PC-9 (cell line): Measurements from ENCODE around the gene OR13J1. TPM values are rescaled to one million over a fixed set of nuclear protein-coding genes. Genes with fewer than 3 reads are reported as not detected.

Experiments used
- BruUV-seq: library from RNA; stranded (reverse); fragments of 400-500 nt; replicated peaks from 2 replicates; lab custom pipeline; 2021; lab: Mats Ljungman, UMichigan
- CTCF ChIA-PET: fragments of 300-600 bp; sonication (Branson Sonifier 250); formaldehyde crosslinking; loops from one replicate; lab custom pipeline; 2022; ENCODE audit warnings: antibody characterized with exemption; lab: Charles Lee
- POLR2A ChIA-PET: fragments of 300-600 bp; sonication (Branson Sonifier 250); formaldehyde crosslinking; loops from one replicate; lab custom pipeline; 2022; ENCODE audit warnings: antibody characterized with exemption; ENCODE audit not compliant: unreplicated experiment; lab: Charles Lee
- DNase-seq, 2 experiments: peaks; one replicate each; pipeline versions ENCODE4 v3.0.0 to v3.0.0-alpha.2; 2015 to 2022; ENCODE audit warnings: mixed read lengths in 1 of 2
- H2AFZ ChIP-seq: fragments of 200-600 bp; sonication (generic); 2 replicates; pipeline ENCODE4 v1.8.1; 2017; ENCODE audit warnings: antibody characterized with exemption
- H3F3A ChIP-seq: fragments of 200-600 bp; sonication (generic); 2 replicates; pipeline ENCODE4 v1.8.1; 2017; ENCODE audit warnings: antibody characterized with exemption, mild to moderate bottlenecking, low read depth; ENCODE audit not compliant: insufficient read depth
- H3K27ac ChIP-seq: fragments of 200-600 bp; sonication (generic); 2 replicates; pipeline ENCODE4 v1.6.1; 2016; ENCODE audit warnings: mixed run types
- H3K27me3 ChIP-seq: fragments of 200-600 bp; sonication (generic); 2 replicates; pipeline ENCODE4 v1.6.1; 2016; ENCODE audit warnings: low read depth, mixed run types; ENCODE audit not compliant: insufficient read depth
- H3K36me3 ChIP-seq: fragments of 200-600 bp; sonication (generic); 2 replicates; pipeline ENCODE4 v1.6.1; 2016; ENCODE audit warnings: low read depth, mixed run types
- H3K4me1 ChIP-seq: fragments of 200-600 bp; sonication (generic); replicated peaks from 2 replicates; pipeline ENCODE4 v1.6.1; 2016; ENCODE audit warnings: mixed run types; ENCODE audit not compliant: insufficient read depth
- H3K4me2 ChIP-seq: fragments of 200-600 bp; sonication (generic); 2 replicates; pipeline ENCODE4 v1.6.1; 2017; ENCODE audit warnings: mixed run types
- H3K4me3 ChIP-seq: fragments of 200-600 bp; sonication (generic); 2 replicates; pipeline ENCODE4 v1.6.1; 2016; ENCODE audit warnings: mixed run types
- H3K79me2 ChIP-seq: fragments of 200-600 bp; sonication (generic); 2 replicates; pipeline ENCODE4 v1.6.1; 2017; ENCODE audit warnings: low read depth, mixed run types
- H3K9me2 ChIP-seq: fragments of 200-600 bp; sonication (generic); 2 replicates; pipeline ENCODE4 v1.8.1; 2017; ENCODE audit warnings: mild to moderate bottlenecking; ENCODE audit not compliant: insufficient read depth
- H3K9me3 ChIP-seq: fragments of 200-600 bp; sonication (generic); 2 replicates; pipeline ENCODE4 v1.8.1; 2016; ENCODE audit warnings: low read depth; ENCODE audit not compliant: insufficient read depth
- H4K20me1 ChIP-seq: fragments of 200-600 bp; sonication (generic); 2 replicates; pipeline ENCODE4 v1.8.1; 2017; ENCODE audit not compliant: insufficient read depth
- EZH2 ChIP-seq: fragments of 200-600 bp; sonication (generic); IDR thresholded peaks from 2 replicates; pipeline ENCODE4 v1.8.0; 2017; ENCODE audit warnings: antibody characterized with exemption, low read depth
- intact Hi-C: fragments of 100-400 bp; cut with micrococcal nuclease; formaldehyde crosslinking; loops from one replicate; pipeline ENCODE4 v1.10.0; 2022; ENCODE audit not compliant: unreplicated experiment
- total RNA-seq: library from RNA; stranded (reverse); gene quantifications from 2 replicates; pipeline ENCODE4 v1.2.3, GENCODE V29; 2021
- TF ChIP-seq, protein P1 (sequence below): fragments of 200-600 bp; sonication (generic); conservative IDR thresholded peaks from 2 replicates; pipeline ENCODE4 v1.6.1; 2017; ENCODE audit warnings: mixed run types, antibody characterized with exemption, mild to moderate bottlenecking, moderate library complexity

OR13J1 gene
- total RNA-seq, 1 experiment from 2014 or later, result not detected

DNA sequence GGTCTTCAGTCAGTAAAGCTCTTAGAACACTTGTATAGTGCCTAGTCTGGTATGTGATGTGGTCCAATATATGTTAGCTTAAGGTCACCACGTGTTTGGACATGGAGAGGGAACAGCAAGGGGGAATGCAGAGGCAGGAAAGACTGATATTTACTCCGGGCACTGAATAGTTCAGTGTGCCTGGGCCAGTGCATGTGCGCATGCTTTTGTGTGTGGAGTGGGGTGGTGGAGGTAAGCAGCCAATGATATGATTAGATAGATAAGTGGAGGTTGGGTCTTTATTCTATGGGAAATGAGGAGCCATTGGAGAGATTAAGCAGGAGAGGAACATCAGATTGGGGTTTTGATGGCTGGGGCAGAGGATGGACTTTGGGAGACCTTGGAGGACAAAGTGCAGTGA lies 14.0 kb downstream of the OR13J1 start:
- no peaks in the 10 kb centered on the region for H3K79me2 ChIP-seq
- POLR2A ChIA-PET, result no interaction called here
- H3K4me3 ChIP-seq, result no peak overlapping the region
- H3K9me2 ChIP-seq, result no peaks in the 10 kb centered on the region
- TF ChIP-seq, protein P1, sequence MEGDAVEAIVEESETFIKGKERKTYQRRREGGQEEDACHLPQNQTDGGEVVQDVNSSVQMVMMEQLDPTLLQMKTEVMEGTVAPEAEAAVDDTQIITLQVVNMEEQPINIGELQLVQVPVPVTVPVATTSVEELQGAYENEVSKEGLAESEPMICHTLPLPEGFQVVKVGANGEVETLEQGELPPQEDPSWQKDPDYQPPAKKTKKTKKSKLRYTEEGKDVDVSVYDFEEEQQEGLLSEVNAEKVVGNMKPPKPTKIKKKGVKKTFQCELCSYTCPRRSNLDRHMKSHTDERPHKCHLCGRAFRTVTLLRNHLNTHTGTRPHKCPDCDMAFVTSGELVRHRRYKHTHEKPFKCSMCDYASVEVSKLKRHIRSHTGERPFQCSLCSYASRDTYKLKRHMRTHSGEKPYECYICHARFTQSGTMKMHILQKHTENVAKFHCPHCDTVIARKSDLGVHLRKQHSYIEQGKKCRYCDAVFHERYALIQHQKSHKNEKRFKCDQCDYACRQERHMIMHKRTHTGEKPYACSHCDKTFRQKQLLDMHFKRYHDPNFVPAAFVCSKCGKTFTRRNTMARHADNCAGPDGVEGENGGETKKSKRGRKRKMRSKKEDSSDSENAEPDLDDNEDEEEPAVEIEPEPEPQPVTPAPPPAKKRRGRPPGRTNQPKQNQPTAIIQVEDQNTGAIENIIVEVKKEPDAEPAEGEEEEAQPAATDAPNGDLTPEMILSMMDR, result no peak
- TF ChIP-seq EZH2, result no peak
- no peaks in the 10 kb centered on the region for H3K4me1 ChIP-seq
- BruUV-seq, result no TSS peak
- H4K20me1 ChIP-seq, result no peaks in the 10 kb centered on the region
- no peaks in the 10 kb centered on the region for H3K36me3 ChIP-seq
- H3K9me3 ChIP-seq, result no peaks in the 10 kb centered on the region
- CTCF ChIA-PET, result no interaction called here
- no peak overlapping the region for H2AFZ ChIP-seq
- H3K27me3 ChIP-seq, result 0 out of 2 replicates have a peak, but pooled peaks cover 7% of the 10 kb centered on the region
- no peaks in the 10 kb centered on the region for H3F3A ChIP-seq
- DNase-seq, result no peak
- intact Hi-C loops, result no loop called here
- no peak overlapping the region for H3K27ac ChIP-seq
- H3K4me2 ChIP-seq, result no peak overlapping the region

DNA sequence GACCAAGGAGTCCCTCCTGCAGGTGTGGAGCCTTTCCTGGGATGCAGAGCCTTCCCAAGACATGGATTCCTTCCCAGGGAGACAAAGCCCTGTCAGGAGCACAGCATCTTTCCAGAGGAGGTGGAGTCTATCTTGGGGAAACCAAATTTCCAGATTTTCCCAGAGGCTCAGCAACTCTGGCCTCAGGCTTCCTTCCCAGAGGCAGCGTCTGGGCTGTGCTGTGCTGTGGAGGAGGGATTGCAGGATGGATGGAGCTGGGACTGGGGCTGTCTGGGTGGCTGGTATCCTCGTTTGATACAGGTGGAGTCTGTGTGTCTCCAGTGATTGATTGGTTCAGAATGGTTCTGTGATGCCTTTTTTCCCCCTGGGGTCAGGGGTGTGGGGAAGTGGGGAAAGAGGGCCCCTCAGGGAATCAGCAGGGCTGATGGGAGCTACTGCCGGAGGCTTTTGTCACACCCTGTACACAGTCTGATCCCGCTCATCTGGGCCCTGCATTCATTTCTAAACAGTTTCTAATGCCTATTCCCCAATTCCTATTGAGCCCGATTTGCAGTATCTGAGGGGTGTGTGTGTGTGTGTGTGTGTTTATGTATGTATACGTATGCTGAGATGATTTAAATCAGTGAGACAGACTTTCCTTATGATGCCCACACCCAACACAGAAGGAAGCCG lies 16.0 kb downstream of the OR13J1 start:
- no peak overlapping the region for H3K27ac ChIP-seq
- no peaks in the 10 kb centered on the region for H3K9me2 ChIP-seq
- no peaks in the 10 kb centered on the region for H3K4me1 ChIP-seq
- H4K20me1 ChIP-seq, result no peaks in the 10 kb centered on the region
- no peaks in the 10 kb centered on the region for H3K36me3 ChIP-seq
- no peaks in the 10 kb centered on the region for H3K9me3 ChIP-seq
- intact Hi-C loops, result no loop called here
- no peak overlapping the region for H3K4me3 ChIP-seq
- H2AFZ ChIP-seq, result no peak overlapping the region
- BruUV-seq, result no TSS peak
- CTCF ChIA-PET, result no interaction called here
- POLR2A ChIA-PET, result no interaction called here
- no peak for TF ChIP-seq EZH2
- TF ChIP-seq, protein P1, result no peak
- H3F3A ChIP-seq, result no peaks in the 10 kb centered on the region
- no peak overlapping the region for H3K4me2 ChIP-seq
- no peaks in the 10 kb centered on the region for H3K27me3 ChIP-seq
- no peak for DNase-seq
- no peaks in the 10 kb centered on the region for H3K79me2 ChIP-seq

DNA sequence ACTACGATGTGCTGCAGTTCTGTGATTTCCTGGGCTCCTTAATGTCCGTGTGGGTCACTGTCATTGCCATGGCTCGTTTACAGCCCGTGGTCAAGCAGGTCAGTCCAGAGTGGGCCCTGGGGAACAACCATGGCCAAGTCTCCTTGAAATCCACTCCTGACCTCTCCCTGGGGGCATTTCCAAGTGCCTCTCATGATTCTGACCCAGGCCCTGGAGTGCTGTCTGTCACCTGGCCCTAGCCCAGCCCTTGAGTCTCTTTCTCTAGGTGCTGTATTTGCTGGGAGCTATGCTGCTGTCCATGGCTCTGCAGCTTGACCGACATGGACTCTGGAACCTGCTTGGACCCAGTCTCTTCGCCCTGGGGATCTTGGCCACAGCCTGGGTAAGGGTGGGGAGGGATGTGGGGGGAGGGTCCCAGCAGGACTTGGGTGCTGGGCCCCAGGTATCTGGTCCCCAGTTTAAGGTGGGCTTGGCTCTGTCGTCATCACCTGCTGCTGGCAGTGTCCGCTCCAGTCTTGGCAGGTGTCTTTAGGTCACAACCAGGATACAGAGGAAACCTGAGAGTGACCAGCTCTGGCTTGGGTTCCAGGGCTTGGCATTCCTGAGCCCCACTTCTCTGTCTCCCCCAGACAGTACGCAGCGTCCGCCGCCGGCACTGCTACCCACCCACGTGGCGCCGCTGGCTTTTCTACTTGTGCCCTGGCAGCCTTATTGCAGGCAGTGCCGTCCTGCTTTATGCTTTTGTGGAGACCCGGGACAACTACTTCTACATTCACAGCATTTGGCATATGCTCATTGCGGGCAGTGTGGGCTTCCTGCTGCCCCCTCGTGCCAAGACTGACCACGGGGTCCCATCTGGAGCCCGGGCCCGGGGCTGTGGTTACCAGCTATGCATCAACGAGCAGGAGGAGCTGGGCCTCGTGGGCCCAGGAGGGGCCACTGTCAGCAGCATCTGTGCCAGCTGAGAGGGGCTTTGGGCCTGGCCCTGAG lies 17.0 kb downstream of the OR13J1 start:
- DNase-seq, result no peak
- Histone ChIP-seq H2AFZ (no peak overlapping the region), H3K4me1 (no peaks in the 10 kb centered on the region), H3K27ac (no peak overlapping the region), H4K20me1 (no peaks in the 10 kb centered on the region), H3K79me2 (no peaks in the 10 kb centered on the region), H3K4me3 (no peak overlapping the region), H3F3A (no peaks in the 10 kb centered on the region), H3K27me3 (no peaks in the 10 kb centered on the region), H3K4me2 (no peak overlapping the region), H3K36me3 (no peaks in the 10 kb centered on the region), H3K9me2 (no peaks in the 10 kb centered on the region), H3K9me3 (no peaks in the 10 kb centered on the region)
- BruUV-seq, result no TSS peak
- intact Hi-C loops, result no loop called here
- ChIA-PET CTCF (interaction anchor here (0.7 kb wide), 1 partner anchor 462 kb away, joined by 3 read pairs; no protein-coding TSS in a partner anchor), POLR2A (no interaction called here)
- TF ChIP-seq, protein P1, result no peak
- no peak for TF ChIP-seq EZH2
